Uterus (tissue), 2 donors: ENCODE data around the gene SMAD3.

Experiments used
- POLR2A ChIP-seq, 2 donors: fragments of 450-650 bp; IDR thresholded peaks; one replicate each; pipeline ENCODE4 v1.6.1; 2016; ENCODE audit warnings: antibody characterized with exemption in 2 of 2, mild to moderate bottlenecking in 1 of 2, moderate library complexity in 1 of 2
- TF ChIP-seq, protein P1 (sequence below), 4 experiments: fragments of 200-600 bp in 2 of 4; fragments of 450-650 bp in 2 of 4; sonication (generic) in 2 of 4; IDR thresholded peaks; one replicate each; pipeline ENCODE4 v1.5.1; 2016 to 2019; ENCODE audit warnings: antibody characterized with exemption in 4 of 4, mild to moderate bottlenecking in 2 of 4, moderate library complexity in 1 of 4

DNA sequence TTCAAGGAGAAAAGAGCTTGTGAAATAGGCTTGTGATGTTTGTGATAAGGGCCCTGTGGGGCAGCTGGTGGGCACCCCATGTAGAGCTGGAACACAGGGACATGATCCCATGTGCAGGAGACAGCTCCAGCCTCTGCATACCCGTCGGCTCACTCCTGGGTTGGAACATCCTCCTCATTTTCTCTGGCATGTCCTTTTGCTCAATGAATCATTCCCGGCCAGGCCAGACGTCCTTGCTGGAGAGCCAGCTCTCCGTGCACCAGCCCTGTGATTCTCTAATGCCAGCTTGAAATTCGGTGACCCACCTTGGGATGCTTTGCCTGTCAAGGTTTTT is 77.3 kb downstream of the SMAD3 start:
- TF ChIP-seq POLR2A (IDR thresholded peaks at IDR 0.05): no peak
- TF ChIP-seq, protein P1, sequence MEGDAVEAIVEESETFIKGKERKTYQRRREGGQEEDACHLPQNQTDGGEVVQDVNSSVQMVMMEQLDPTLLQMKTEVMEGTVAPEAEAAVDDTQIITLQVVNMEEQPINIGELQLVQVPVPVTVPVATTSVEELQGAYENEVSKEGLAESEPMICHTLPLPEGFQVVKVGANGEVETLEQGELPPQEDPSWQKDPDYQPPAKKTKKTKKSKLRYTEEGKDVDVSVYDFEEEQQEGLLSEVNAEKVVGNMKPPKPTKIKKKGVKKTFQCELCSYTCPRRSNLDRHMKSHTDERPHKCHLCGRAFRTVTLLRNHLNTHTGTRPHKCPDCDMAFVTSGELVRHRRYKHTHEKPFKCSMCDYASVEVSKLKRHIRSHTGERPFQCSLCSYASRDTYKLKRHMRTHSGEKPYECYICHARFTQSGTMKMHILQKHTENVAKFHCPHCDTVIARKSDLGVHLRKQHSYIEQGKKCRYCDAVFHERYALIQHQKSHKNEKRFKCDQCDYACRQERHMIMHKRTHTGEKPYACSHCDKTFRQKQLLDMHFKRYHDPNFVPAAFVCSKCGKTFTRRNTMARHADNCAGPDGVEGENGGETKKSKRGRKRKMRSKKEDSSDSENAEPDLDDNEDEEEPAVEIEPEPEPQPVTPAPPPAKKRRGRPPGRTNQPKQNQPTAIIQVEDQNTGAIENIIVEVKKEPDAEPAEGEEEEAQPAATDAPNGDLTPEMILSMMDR (IDR thresholded peaks at IDR 0.05): no peak
